A673 (cell line): ENCODE data around the gene TPD52L1. TPM values are rescaled to one million over a fixed set of nuclear protein-coding genes. Genes with fewer than 3 reads are reported as not detected.
A peak's percentile ranks its signal among the peaks of the same experiment; 100 is the strongest.

Experiments
- BruUV-seq: library from RNA; stranded (reverse); fragments of 400-500 nt; replicated peaks from 2 replicates; lab custom pipeline; 2021; lab: Mats Ljungman, UMichigan
- CTCF ChIA-PET: fragments of 300-600 bp; sonication (Branson Sonifier 250); formaldehyde crosslinking; loops from one replicate; lab custom pipeline; 2022; ENCODE audit warnings: antibody characterized with exemption; lab: Charles Lee
- POLR2A ChIA-PET: fragments of 300-600 bp; sonication (Branson Sonifier 250); formaldehyde crosslinking; loops from one replicate; lab custom pipeline; 2022; ENCODE audit warnings: antibody characterized with exemption; ENCODE audit not compliant: low non-redundant PET; lab: Charles Lee
- DNase-seq: peaks from one replicate; pipeline ENCODE4 v3.0.0-alpha.2; 2015; ENCODE audit warnings: low spot score
- H3K27ac ChIP-seq: fragments of 200-600 bp; sonication (generic); 2 replicates; pipeline ENCODE4 v1.5.1; 2016; ENCODE audit warnings: mixed run types, low read depth, mild to moderate bottlenecking, mixed read lengths, antibody characterized with exemption, low read length; ENCODE audit not compliant: poor library complexity, severe bottlenecking
- H3K27me3 ChIP-seq: fragments of 200-600 bp; sonication (generic); replicated peaks from 2 replicates; pipeline ENCODE4 v1.6.1; 2017; ENCODE audit warnings: mixed run types, low read depth, mild to moderate bottlenecking, mixed read lengths, antibody characterized with exemption, low read length; ENCODE audit not compliant: insufficient read depth, poor library complexity
- H3K36me3 ChIP-seq: fragments of 200-600 bp; sonication (generic); 2 replicates; pipeline ENCODE4 v1.6.1; 2016; ENCODE audit warnings: mixed run types, mild to moderate bottlenecking, mixed read lengths, antibody characterized with exemption, low read length; ENCODE audit not compliant: insufficient read depth, poor library complexity, severe bottlenecking
- H3K4me1 ChIP-seq: fragments of 200-600 bp; sonication (generic); 2 replicates; pipeline ENCODE4 v1.6.1; 2017; ENCODE audit warnings: mixed run types, mild to moderate bottlenecking, mixed read lengths, antibody characterized with exemption, low read length; ENCODE audit not compliant: insufficient read depth, poor library complexity, severe bottlenecking
- H3K4me3 ChIP-seq: fragments of 200-600 bp; sonication (generic); 2 replicates; pipeline ENCODE4 v1.5.1; 2016; ENCODE audit warnings: low read depth, mixed run types, mild to moderate bottlenecking, mixed read lengths, low read length; ENCODE audit not compliant: poor library complexity, severe bottlenecking
- H3K9me3 ChIP-seq: fragments of 200-600 bp; sonication (generic); 2 replicates; pipeline ENCODE4 v1.6.1; 2016; ENCODE audit warnings: mixed run types, low read depth, mild to moderate bottlenecking, mixed read lengths, antibody characterized with exemption, low read length; ENCODE audit not compliant: poor library complexity, severe bottlenecking
- CTCF ChIP-seq: fragments of 300-800, 200-600 bp; sonication (generic); conservative IDR thresholded peaks from 2 replicates; pipeline ENCODE4 v1.5.1; 2017; ENCODE audit warnings: low read depth, mild to moderate bottlenecking, antibody characterized with exemption, low read length, moderate library complexity, mixed read lengths
- EZH2 ChIP-seq: fragments of 200-600 bp; sonication (generic); IDR thresholded peaks from 2 replicates; pipeline ENCODE4 v1.6.1; 2017; ENCODE audit warnings: borderline replicate concordance, low read depth, mild to moderate bottlenecking, mixed read lengths, antibody characterized with exemption, low read length; ENCODE audit not compliant: poor library complexity, severe bottlenecking
- intact Hi-C: fragments of 100-400 bp; cut with micrococcal nuclease; formaldehyde crosslinking; loops from one replicate; pipeline ENCODE4 v1.10.0; 2022; ENCODE audit not compliant: unreplicated experiment
- total RNA-seq: library from RNA; stranded (reverse); gene quantifications from 2 replicates; pipeline ENCODE4 v1.2.3, GENCODE V29; 2021

Gene TPD52L1
- total RNA-seq, 1 experiment from 2014 or later = 2.0 TPM

GRCh38 chr6:125116710-125117109 lies 36.9 kb upstream of the TPD52L1 start:
- Histone ChIP-seq H3K27ac (no peak overlapping the region), H3K9me3 (peaks cover 10% of the 10 kb centered on the region), H3K4me3 (no peak overlapping the region), H3K36me3 (no peaks in the 10 kb centered on the region), H3K4me1 (peaks cover 15% of the 10 kb centered on the region), H3K27me3 (no peaks in the 10 kb centered on the region)
- no peak for DNase-seq
- BruUV-seq = no TSS peak
- TF ChIP-seq CTCF (no peak), EZH2 (no peak)
- ChIA-PET CTCF (no interaction called here), POLR2A (no interaction called here)
- intact Hi-C loops = no loop called here

- TF ChIP-seq EZH2 = no peak
- no peak for TF ChIP-seq CTCF
- Histone ChIP-seq H3K36me3 (no peaks in the 10 kb centered on the region), H3K9me3 (no peaks in the 10 kb centered on the region), H3K27me3 (no peaks in the 10 kb centered on the region), H3K27ac (no peak overlapping the region), H3K4me3 (no peak overlapping the region), H3K4me1 (peaks cover 25% of the 10 kb centered on the region)
- intact Hi-C loops = no loop called here
- DNase-seq = no peak
- BruUV-seq = no TSS peak
- POLR2A ChIA-PET = no interaction called here
- CTCF ChIA-PET = no interaction called here
These were observed 35.8 kb upstream of the TPD52L1 start for GRCh38 chr6:125117818-125118217.

GRCh38 chr6:125120054-125120590 lies 33.5 kb upstream of the TPD52L1 start:
- POLR2A ChIA-PET = no interaction called here

More at GRCh38 chr6:125120054-125120590, 33.5 kb upstream of the TPD52L1 start:
- peak; percentile 61 for DNase-seq
- no peaks in the 10 kb centered on the region for H3K36me3 ChIP-seq
- H3K4me3 ChIP-seq = no peak overlapping the region
- H3K27ac ChIP-seq = no peak overlapping the region
- no TSS peak for BruUV-seq
- H3K9me3 ChIP-seq = no peaks in the 10 kb centered on the region
- H3K4me1 ChIP-seq = peaks cover 41% of the 10 kb centered on the region
- H3K27me3 ChIP-seq = no peaks in the 10 kb centered on the region
- CTCF ChIA-PET = interaction anchor here (0.7 kb wide), 1 partner anchor 34 kb away, joined by 3 read pairs; the partner anchor contains the start of gene TPD52L1
- no peak for TF ChIP-seq EZH2
- TF ChIP-seq CTCF = no peak
- intact Hi-C loops = no loop called here
